Glutamatergic neuron (in vitro differentiated cells): Measurements from ENCODE around the gene GMDS. TPM values are rescaled to one million over a fixed set of nuclear protein-coding genes. Genes with fewer than 3 reads are reported as not detected.

ENCODE experiments used
- DNase-seq: peaks from one replicate; pipeline ENCODE4 v3.0.0; 2022
- H3K27ac Mint-ChIP-seq: one replicate; pipeline ENCODE4 v1.8.0; 2020; ENCODE audit warnings: mild to moderate bottlenecking, mixed read lengths, inconsistent platforms; ENCODE audit not compliant: unreplicated experiment
- H3K27me3 Mint-ChIP-seq: one replicate; pipeline ENCODE4 v1.8.0; 2020; ENCODE audit warnings: mild to moderate bottlenecking, moderate library complexity, mixed read lengths, inconsistent platforms; ENCODE audit not compliant: unreplicated experiment
- H3K36me3 Mint-ChIP-seq: one replicate; pipeline ENCODE4 v1.8.0; 2020; ENCODE audit warnings: mild to moderate bottlenecking, mixed read lengths, inconsistent platforms; ENCODE audit not compliant: unreplicated experiment
- H3K4me1 Mint-ChIP-seq: one replicate; pipeline ENCODE4 v1.8.0; 2020; ENCODE audit warnings: mild to moderate bottlenecking, low read depth, mixed read lengths, inconsistent platforms; ENCODE audit not compliant: unreplicated experiment
- H3K4me3 Mint-ChIP-seq: one replicate; pipeline ENCODE4 v1.8.0; 2020; ENCODE audit warnings: mild to moderate bottlenecking, mixed read lengths, inconsistent platforms; ENCODE audit not compliant: unreplicated experiment
- H3K9me3 Mint-ChIP-seq: one replicate; pipeline ENCODE4 v1.8.0; 2020; ENCODE audit warnings: mild to moderate bottlenecking, moderate library complexity, mixed read lengths, inconsistent platforms; ENCODE audit not compliant: unreplicated experiment
- CTCF ChIP-seq: fragments of 200-600 bp; sonication (generic); IDR thresholded peaks from one replicate; pipeline ENCODE4 v1.5.0; 2021; ENCODE audit not compliant: partially characterized antibody, unreplicated experiment
- total RNA-seq: library from RNA; stranded (reverse); fragmentation: NEBNext Ultra II Directional; extraction: Animal tissue kit (Norgen Biotek cat#: 25700); gene quantifications from one replicate; pipeline ENCODE4 v1.2.1, GENCODE V29; 2021; ENCODE audit not compliant: unreplicated experiment

The GMDS gene
- total RNA-seq, 1 donor from 2014 or later, result 8.9 TPM

GRCh38 chr6:2055143-2055542 is 190.3 kb downstream of the GMDS start:
- Mint-ChIP-seq H3K27ac (no peak overlapping the region), H3K4me1 (peaks cover 10% of the 10 kb centered on the region), H3K9me3 (no peaks in the 10 kb centered on the region), H3K36me3 (peaks cover under 1% of the 10 kb centered on the region), H3K4me3 (no peak overlapping the region), H3K27me3 (no peaks in the 10 kb centered on the region)
- no peak for DNase-seq
- no peak for TF ChIP-seq CTCF

GRCh38 chr6:2054516-2055067 is 190.8 kb downstream of the GMDS start:
- no peaks in the 10 kb centered on the region for H3K9me3 Mint-ChIP-seq
- no peak for TF ChIP-seq CTCF
- H3K27ac Mint-ChIP-seq, result no peak overlapping the region
- peaks cover 10% of the 10 kb centered on the region for H3K4me1 Mint-ChIP-seq
- no peak overlapping the region for H3K4me3 Mint-ChIP-seq
- no peak for DNase-seq
- H3K27me3 Mint-ChIP-seq, result no peaks in the 10 kb centered on the region
- peaks cover 5% of the 10 kb centered on the region for H3K36me3 Mint-ChIP-seq

GRCh38 chr6:2053691-2054090 is 191.7 kb downstream of the GMDS start:
- DNase-seq, result no peak
- Mint-ChIP-seq H3K27ac (no peak overlapping the region), H3K9me3 (no peaks in the 10 kb centered on the region), H3K36me3 (peaks cover 5% of the 10 kb centered on the region), H3K4me1 (peaks cover 10% of the 10 kb centered on the region), H3K4me3 (no peak overlapping the region), H3K27me3 (no peaks in the 10 kb centered on the region)
- TF ChIP-seq CTCF, result no peak

GRCh38 chr6:2047855-2048254 is 197.6 kb downstream of the GMDS start:
- H3K36me3 Mint-ChIP-seq, result peaks cover 5% of the 10 kb centered on the region
- DNase-seq, result no peak
- H3K9me3 Mint-ChIP-seq, result no peaks in the 10 kb centered on the region
- H3K4me3 Mint-ChIP-seq, result no peak overlapping the region
- no peak for TF ChIP-seq CTCF
- no peak overlapping the region for H3K27ac Mint-ChIP-seq
- H3K27me3 Mint-ChIP-seq, result peaks cover 4% of the 10 kb centered on the region
- H3K4me1 Mint-ChIP-seq, result peaks cover 5% of the 10 kb centered on the region

- no peak overlapping the region for H3K4me3 Mint-ChIP-seq
- no peaks in the 10 kb centered on the region for H3K36me3 Mint-ChIP-seq
- H3K4me1 Mint-ChIP-seq, result peaks cover 10% of the 10 kb centered on the region
- H3K27me3 Mint-ChIP-seq, result peaks cover 4% of the 10 kb centered on the region
- DNase-seq, result no peak
- H3K9me3 Mint-ChIP-seq, result peaks cover 1% of the 10 kb centered on the region
- no peak overlapping the region for H3K27ac Mint-ChIP-seq
- TF ChIP-seq CTCF, result no peak
Measured at GRCh38 chr6:2044192-2044591, 201.2 kb downstream of the GMDS start.
